Astrocyte of the cerebellum (primary cell): Measurements from ENCODE around the gene C22orf31.

Source experiments
- DNase-seq: peaks from one replicate; pipeline ENCODE4 v3.0.0-alpha.2; 2011; ENCODE audit warnings: low read depth
- H3K4me3 ChIP-seq: 2 replicates; pipeline ENCODE4 v1.5.1; 2011; ENCODE audit warnings: mild to moderate bottlenecking, low read depth, low read length, moderate library complexity
- in situ Hi-C: cut with HindIII; loops from 2 replicates; pipeline ENCODE4 v1.10.0; 2017; ENCODE audit warnings: low sequenced_read_pairs
- TF ChIP-seq, protein P1 (sequence below): IDR thresholded peaks from 2 replicates; pipeline ENCODE4 v1.5.1; 2012; ENCODE audit warnings: low read length, low read depth, moderate library complexity, mild to moderate bottlenecking; ENCODE audit errors: missing control alignments

C22orf31 gene

DNA sequence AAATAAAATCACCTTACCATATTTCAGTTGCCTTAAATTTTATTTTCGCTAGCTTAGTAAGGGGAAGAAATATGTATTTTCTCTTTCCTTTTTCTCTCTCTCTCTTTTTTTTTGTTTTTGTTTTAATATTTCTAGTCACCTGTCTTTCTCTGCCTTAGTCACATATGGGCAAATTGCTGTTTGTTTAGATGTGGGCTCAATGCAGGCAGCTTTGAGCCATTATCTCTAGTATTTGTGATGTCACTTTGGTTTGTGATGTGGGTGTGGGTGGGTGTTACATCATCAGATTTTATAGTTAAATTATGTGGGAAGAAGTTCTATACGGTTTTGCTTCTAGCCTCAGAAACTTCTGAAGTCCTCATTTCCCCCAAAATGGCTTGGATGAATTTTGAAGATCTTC is at the start of gene C22orf31:
Gene C22orf31, minus strand, starts transcription at position 59 of the 400 bp plus-strand sequence. Its CDS starts 39 bp downstream, at position 20.
- DNase-seq = no peak
- TF ChIP-seq, protein P1, sequence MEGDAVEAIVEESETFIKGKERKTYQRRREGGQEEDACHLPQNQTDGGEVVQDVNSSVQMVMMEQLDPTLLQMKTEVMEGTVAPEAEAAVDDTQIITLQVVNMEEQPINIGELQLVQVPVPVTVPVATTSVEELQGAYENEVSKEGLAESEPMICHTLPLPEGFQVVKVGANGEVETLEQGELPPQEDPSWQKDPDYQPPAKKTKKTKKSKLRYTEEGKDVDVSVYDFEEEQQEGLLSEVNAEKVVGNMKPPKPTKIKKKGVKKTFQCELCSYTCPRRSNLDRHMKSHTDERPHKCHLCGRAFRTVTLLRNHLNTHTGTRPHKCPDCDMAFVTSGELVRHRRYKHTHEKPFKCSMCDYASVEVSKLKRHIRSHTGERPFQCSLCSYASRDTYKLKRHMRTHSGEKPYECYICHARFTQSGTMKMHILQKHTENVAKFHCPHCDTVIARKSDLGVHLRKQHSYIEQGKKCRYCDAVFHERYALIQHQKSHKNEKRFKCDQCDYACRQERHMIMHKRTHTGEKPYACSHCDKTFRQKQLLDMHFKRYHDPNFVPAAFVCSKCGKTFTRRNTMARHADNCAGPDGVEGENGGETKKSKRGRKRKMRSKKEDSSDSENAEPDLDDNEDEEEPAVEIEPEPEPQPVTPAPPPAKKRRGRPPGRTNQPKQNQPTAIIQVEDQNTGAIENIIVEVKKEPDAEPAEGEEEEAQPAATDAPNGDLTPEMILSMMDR = no peak
- in situ Hi-C loops = no loop called here

GRCh38 chr22:29110946-29111345 is 49.3 kb upstream of the C22orf31 start:
- TF ChIP-seq, protein P1 = no peak
- no peak for DNase-seq
- in situ Hi-C loops = loop anchor here (5.0 kb wide), 1 partner anchor 96 kb away; the partner anchor contains the start of gene EMID1
- H3K4me3 ChIP-seq = no peak overlapping the region

More for the DNA sequence above, at the start of gene C22orf31:
- no peak within 1 kb of the TSS for H3K4me3 ChIP-seq

DNA sequence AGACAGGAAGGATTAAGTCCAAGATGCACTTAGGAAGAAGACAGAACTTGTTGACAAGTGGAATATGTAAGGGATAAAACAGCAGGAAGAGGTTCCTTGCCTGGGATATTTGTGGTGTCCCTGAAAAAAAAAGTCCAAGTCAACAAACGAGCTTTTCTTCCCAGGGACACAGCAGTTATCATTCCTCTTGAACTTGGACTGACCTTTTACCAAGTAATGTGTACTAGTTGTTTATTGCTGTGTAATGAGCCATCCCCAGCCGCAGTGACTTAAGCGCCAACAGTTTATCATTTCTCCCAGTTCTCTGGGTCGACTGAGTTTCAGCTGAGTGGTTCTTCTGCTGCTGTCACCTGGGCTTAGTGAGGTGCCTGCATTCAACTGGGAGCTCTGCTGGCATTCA is 48.2 kb upstream of the C22orf31 start:
- no peak overlapping the region for H3K4me3 ChIP-seq
- in situ Hi-C loops = loop anchor here (5.0 kb wide), 1 partner anchor 97 kb away; the partner anchor contains the start of gene EMID1
- DNase-seq = no peak
- TF ChIP-seq, protein P1 = no peak

DNA sequence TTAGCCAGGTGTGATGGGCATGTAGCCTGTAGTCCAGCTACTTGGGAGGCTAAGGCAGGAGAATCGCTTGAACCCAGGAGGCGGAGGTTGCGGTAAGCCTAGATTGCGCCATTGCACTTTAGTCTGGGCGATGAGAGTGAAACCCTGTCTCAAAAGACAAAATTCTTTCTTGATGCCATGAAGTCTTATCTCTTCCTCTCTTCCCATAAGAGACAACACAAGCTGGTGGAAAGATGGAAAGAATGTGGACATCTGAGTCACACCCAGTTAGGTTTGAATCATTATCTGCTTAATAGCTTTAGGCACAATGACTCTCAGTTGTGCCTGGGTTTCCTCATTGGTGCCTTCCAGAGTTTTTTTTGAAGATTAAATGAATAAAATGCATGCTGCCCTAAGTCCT is 46.5 kb upstream of the C22orf31 start:
- in situ Hi-C loops = no loop called here
- no peak for DNase-seq
- no peak overlapping the region for H3K4me3 ChIP-seq
- TF ChIP-seq, protein P1 = no peak

DNA sequence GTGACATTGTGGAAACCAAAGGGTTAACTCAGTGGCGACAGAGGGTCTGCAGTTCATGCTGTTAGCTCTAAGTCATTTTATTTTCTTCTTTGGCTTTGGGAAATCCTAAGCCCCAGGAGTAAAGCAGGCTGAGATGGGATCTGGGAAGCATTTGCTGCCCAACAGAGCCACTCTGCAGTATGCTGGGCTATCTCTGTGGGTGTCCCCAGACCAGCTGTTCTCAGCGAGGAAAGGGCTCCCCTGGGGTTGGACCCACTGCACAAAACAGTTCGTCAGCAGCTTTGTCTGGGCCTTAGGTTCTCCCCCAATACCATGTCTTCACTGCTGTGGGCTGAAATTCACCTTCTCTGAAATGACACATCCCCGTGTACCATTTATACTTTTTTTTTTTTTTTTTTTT is 45.2 kb upstream of the C22orf31 start:
- in situ Hi-C loops = no loop called here
- no peak overlapping the region for H3K4me3 ChIP-seq
- TF ChIP-seq, protein P1 = no peak
- no peak for DNase-seq

- in situ Hi-C loops = no loop called here
- TF ChIP-seq, protein P1 = no peak
- H3K4me3 ChIP-seq = no peak overlapping the region
- DNase-seq = no peak
These were observed 43.8 kb upstream of the C22orf31 start for GRCh38 chr22:29105468-29105867.

- DNase-seq = no peak
- H3K4me3 ChIP-seq = no peak overlapping the region
- in situ Hi-C loops = no loop called here
- TF ChIP-seq, protein P1 = no peak
These were observed 41.5 kb upstream of the C22orf31 start for GRCh38 chr22:29103121-29103520.
